Measurements from ENCODE around the gene CALHM5.

CALHM5 gene

DNA sequence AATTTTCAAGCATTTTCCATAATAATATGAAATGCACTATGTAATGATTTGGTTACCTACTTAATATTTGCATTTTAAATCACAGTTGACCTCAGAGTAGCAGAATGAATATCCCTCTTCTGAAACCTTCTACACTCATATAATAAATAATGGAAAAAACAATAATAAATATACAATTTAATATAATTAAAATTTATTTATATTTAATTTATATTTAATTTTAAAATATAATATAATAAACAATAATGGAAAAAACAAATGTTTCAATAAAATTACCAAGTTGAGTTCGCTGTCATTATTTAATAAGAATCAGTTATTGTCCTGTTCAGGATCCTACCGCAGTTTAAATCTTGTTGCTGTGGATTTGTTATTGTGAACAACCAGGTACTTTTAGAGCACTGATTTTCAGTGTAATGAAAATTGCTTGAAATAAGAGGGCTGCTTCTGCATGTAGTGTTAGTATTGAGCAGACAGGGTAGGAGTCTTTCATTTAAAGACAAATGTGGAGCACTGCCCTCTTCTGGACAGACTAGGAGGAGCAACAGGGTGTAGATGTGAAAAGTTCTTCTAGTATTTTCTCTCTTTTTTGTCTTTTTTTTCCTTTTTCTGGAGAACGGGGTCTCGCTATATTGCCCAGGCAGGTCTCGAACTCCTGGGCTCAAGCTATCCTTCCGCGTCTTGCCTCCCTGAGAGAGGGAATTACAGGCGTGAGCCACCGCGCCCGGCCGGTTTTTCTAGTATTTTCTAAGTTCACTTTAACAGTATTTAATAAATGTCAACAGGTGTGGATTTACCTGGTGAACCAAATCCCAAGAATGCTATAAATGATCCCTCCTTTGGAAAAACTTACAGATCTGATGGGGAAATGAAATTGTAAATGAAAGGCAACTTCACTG lies 20.5 kb downstream of the CALHM5 start:
- no peak overlapping the region for H3K4me3 ChIP-seq (ENCODE audit: low read depth, low read length)
- TF ChIP-seq, protein P1, sequence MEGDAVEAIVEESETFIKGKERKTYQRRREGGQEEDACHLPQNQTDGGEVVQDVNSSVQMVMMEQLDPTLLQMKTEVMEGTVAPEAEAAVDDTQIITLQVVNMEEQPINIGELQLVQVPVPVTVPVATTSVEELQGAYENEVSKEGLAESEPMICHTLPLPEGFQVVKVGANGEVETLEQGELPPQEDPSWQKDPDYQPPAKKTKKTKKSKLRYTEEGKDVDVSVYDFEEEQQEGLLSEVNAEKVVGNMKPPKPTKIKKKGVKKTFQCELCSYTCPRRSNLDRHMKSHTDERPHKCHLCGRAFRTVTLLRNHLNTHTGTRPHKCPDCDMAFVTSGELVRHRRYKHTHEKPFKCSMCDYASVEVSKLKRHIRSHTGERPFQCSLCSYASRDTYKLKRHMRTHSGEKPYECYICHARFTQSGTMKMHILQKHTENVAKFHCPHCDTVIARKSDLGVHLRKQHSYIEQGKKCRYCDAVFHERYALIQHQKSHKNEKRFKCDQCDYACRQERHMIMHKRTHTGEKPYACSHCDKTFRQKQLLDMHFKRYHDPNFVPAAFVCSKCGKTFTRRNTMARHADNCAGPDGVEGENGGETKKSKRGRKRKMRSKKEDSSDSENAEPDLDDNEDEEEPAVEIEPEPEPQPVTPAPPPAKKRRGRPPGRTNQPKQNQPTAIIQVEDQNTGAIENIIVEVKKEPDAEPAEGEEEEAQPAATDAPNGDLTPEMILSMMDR (IDR thresholded peaks at IDR 0.05; ENCODE audit: borderline replicate concordance, insufficient read depth, low read depth, low read length), result peak; percentile 62; the same call in 1 of the 2 replicates

DNA sequence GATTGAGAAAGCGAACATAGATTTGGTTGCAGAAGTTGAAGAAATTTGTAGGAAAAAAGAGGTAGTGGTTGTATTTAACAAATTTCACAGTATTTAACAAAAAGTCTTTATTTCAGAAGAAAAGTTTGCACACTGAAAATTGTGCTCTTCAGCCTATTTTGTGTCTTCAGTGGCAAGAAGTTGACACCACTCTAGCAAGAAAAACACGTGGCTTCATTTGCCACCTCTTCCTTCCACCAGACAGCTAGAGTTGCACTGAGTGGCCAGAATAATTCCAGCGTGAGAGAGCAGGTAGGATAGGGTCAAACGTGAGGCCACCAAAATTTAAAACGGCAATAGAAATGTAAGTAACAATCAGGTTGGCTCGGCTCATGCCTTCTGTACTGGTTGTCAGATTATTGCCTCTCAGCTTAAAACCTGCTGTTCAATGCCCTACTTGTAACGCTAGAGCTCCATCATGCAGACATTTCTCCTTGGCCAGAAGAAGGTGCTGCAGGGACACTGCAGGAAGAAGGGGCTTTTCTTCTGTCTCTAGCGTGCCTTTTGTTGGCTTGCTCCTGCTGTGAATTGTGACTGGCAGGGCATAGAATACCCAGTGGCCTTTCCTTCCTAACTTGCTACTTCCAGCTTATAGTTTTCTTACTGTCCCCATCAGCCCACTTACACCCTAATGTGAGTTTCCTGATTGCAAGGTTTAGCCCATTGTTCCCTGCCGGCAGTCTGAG lies 22.0 kb downstream of the CALHM5 start:
- no peak overlapping the region for H3K4me3 ChIP-seq (ENCODE audit: low read depth, low read length)
- TF ChIP-seq, protein P1 (IDR thresholded peaks at IDR 0.05; ENCODE audit: borderline replicate concordance, insufficient read depth, low read depth, low read length), result no peak

DNA sequence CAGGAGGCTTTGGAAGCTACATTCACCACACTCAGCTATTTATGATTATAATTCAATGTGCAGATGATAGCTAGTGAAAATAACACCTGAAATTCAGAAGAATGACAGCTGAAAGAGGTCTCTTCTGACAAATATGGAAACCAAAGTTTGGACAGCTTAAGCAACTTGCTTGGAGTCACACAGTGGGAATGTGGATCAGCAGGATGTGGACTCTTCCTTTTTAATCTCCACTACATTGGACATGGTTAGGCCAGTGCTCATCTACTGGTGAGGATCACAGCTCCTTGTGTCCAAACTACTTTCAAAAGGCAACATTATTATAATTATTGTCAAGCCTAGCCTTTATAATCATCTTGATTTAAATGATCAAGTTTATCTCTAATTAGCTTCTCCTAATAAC lies 23.7 kb downstream of the CALHM5 start:
- H3K4me3 ChIP-seq (ENCODE audit: low read depth, low read length), result no peak overlapping the region

DNA sequence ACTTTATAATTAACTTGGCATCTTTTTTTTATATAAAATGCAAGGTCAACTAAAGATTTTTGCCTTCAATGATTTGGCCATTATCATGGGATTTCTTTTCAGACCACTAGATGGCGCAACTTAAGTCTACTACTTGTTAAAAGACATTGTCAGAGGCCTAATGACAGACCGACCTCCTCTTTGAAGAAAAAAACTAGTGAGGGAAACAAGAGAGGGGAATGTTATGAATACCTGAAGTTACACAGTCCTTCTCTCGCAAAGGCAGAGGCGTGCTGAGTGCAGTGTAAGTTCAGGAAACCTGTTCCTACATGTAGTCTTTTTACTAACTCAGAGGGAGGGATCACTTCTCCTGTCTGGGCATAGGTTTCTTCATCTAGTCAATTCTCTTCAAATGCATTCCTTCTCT lies 24.8 kb downstream of the CALHM5 start:
- TF ChIP-seq, protein P1 (IDR thresholded peaks at IDR 0.05; ENCODE audit: borderline replicate concordance, insufficient read depth, low read depth, low read length), result peak; percentile 46; the same call in 1 of the 2 replicates
- H3K4me3 ChIP-seq (ENCODE audit: low read depth, low read length), result no peak overlapping the region

More for the DNA sequence above, 23.7 kb downstream of the CALHM5 start:
- TF ChIP-seq, protein P1 (IDR thresholded peaks at IDR 0.05; ENCODE audit: borderline replicate concordance, insufficient read depth, low read depth, low read length), result no peak

DNA sequence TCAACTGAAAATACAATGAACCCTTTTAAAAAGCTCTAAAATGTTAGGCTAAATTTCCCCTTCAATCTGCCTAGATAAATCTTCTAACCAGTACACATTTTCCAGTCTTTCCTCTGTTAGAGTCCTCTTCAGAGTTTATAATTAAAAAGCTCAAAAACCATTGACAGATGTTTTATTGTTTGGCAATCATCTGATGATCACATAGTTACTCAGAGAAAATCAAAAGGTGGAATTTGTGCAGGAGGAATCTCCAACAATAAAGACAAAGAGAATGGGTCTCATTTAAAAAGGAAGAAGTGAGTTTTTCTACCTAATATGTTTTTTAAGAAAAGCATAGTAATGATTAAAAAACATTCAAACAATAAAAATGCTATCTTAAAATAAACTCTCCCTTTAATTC lies 31.0 kb downstream of the CALHM5 start:
- no peak overlapping the region for H3K4me3 ChIP-seq (ENCODE audit: low read depth, low read length)
- TF ChIP-seq, protein P1 (IDR thresholded peaks at IDR 0.05; ENCODE audit: borderline replicate concordance, insufficient read depth, low read depth, low read length), result no peak

DNA sequence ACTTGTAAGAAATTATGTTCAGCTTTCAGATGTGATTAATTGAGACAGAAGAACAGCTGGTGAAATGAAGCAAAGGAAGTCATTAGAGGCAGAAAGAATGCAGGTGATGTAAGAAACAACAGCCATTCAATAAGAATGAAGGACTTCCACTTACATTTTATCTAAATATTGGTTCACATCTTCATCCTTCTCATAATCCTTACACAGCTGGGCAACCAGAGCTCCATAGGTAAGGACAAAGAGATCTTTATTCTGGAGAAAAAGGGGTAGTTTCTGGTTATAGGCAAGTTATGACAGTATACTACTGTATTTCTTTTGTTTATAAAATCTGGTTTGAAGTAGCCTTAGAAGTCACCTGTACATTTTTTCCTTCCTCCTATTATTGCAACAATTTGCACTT lies 31.7 kb downstream of the CALHM5 start:
- H3K4me3 ChIP-seq (ENCODE audit: low read depth, low read length), result no peak overlapping the region
- TF ChIP-seq, protein P1 (IDR thresholded peaks at IDR 0.05; ENCODE audit: borderline replicate concordance, insufficient read depth, low read depth, low read length), result no peak

All from GM12875 (cell line).